GM10847 (cell line): Measurements from ENCODE around the gene DOCK3.

Experiments used
- POLR2A ChIP-seq: IDR thresholded peaks from 2 replicates; pipeline ENCODE4 v1.6.1; 2011; ENCODE audit not compliant: insufficient read length; ENCODE audit errors: extremely low read depth

DOCK3 gene, protein sequence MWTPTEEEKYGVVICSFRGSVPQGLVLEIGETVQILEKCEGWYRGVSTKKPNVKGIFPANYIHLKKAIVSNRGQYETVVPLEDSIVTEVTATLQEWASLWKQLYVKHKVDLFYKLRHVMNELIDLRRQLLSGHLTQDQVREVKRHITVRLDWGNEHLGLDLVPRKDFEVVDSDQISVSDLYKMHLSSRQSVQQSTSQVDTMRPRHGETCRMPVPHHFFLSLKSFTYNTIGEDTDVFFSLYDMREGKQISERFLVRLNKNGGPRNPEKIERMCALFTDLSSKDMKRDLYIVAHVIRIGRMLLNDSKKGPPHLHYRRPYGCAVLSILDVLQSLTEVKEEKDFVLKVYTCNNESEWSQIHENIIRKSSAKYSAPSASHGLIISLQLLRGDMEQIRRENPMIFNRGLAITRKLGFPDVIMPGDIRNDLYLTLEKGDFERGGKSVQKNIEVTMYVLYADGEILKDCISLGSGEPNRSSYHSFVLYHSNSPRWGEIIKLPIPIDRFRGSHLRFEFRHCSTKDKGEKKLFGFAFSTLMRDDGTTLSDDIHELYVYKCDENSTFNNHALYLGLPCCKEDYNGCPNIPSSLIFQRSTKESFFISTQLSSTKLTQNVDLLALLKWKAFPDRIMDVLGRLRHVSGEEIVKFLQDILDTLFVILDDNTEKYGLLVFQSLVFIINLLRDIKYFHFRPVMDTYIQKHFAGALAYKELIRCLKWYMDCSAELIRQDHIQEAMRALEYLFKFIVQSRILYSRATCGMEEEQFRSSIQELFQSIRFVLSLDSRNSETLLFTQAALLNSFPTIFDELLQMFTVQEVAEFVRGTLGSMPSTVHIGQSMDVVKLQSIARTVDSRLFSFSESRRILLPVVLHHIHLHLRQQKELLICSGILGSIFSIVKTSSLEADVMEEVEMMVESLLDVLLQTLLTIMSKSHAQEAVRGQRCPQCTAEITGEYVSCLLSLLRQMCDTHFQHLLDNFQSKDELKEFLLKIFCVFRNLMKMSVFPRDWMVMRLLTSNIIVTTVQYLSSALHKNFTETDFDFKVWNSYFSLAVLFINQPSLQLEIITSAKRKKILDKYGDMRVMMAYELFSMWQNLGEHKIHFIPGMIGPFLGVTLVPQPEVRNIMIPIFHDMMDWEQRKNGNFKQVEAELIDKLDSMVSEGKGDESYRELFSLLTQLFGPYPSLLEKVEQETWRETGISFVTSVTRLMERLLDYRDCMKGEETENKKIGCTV (N-terminal part only)

DNA sequence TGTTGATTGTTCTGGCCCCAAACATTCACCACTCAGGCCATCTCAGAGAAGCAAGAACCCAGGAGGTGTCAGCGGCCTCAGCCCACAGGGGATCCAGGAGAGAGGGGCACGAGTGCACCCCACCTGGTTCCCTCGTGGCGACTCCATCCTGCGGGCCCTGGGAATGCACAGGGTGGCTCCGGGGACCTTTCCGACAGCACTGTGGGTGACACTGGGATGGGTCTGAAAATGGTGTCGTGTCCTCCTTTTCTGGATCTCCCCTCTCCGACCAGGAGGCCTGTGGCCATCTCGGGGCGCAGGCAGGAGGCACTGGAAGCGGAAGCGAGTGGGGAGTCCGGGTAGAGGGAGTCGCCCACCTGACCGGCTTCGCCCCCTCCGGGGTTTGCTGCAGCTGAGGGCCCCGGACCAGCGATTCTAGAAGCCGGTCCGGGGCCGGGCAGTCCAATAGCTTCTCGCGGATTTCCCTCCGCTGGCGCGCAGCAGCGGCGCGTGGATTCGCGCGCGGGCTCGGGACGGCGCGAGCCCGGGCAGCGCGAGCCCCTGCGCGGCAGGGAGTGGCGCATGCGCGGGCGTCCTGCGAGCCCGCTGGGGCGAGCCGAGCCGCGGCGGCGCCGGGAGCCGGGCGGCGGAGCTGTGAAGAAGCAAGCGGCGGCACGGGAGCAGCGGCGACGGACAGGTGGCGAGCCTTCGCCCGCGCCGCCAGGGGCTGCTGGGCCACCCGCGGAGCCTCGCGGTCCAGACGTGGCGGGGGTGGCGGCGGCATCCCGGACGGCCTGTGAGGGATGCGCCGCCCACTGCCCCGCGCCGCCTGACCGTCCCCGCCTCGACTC is at the start of gene DOCK3:
Gene DOCK3, plus strand, starts transcription at position 579 of the 830 bp plus-strand sequence. CDS start 337 bp downstream, outside the sequence.
- TF ChIP-seq POLR2A = no peak

GRCh38 chr3:50625231-50626182 is 49.2 kb upstream of the DOCK3 start:
- no peak for TF ChIP-seq POLR2A

DNA sequence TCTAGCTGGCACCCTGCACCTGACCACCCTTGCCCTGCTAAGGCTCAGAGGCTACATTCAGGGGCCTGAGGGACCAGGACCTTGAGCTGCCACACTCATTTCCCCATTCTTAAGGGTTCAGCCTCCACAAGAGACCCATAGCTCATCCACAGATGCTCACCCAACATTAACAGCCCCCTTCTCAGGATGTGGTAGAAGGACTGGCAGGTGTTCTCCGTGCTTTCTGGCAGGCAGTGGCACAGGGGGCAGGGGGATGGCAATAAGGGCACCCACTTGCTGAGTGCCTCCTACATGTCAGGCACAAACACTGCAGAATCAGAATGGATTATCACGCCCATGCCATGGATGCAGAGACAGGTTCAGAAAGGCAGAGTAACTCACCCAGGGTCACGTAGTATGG is 48.3 kb upstream of the DOCK3 start:
- no peak for TF ChIP-seq POLR2A

DNA sequence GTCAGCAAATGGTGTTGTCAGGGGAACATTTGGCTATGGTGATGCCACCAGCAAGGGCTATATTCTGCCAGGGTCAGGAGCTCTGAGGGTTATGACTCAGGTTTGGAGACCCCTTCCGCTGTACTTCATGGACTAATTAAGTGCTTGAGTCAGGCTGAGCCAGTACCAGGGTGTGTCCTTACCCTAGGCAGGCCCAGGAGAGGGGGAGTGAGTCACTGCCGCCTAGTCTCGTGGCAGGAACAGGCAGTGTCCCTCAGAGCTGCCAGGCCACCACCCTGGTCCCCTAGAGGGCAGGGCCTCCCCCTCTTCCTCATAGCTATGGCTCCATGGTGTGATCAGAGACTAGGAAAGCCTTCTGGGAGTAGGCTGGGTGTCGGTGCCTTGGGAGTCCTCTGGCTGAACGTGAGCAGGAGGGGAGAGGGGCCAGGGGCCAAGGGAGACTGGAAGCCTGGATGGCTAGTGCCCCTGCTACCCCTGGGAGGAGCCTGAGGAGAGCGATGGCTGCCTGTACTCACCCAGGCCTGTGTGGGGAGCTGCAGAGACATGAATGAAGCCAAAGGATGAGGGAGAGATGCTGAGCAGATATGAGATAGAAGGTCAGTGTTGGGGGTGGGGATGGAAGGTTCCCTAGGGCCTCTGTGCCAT is 47.2 kb upstream of the DOCK3 start:
- TF ChIP-seq POLR2A = no peak

- no peak for TF ChIP-seq POLR2A
Observed at GRCh38 chr3:50628601-50629000, 46.1 kb upstream of the DOCK3 start.

- no peak for TF ChIP-seq POLR2A
Observed at GRCh38 chr3:50630394-50630793, 44.3 kb upstream of the DOCK3 start.

GRCh38 chr3:50630877-50631276 is 43.9 kb upstream of the DOCK3 start:
- TF ChIP-seq POLR2A = no peak

- TF ChIP-seq POLR2A = no peak
Observed at GRCh38 chr3:50632450-50632849, 42.3 kb upstream of the DOCK3 start.

GRCh38 chr3:50633230-50633790 is 41.4 kb upstream of the DOCK3 start:
- TF ChIP-seq POLR2A = no peak

GRCh38 chr3:50635066-50635465 is 39.7 kb upstream of the DOCK3 start:
- no peak for TF ChIP-seq POLR2A

DNA sequence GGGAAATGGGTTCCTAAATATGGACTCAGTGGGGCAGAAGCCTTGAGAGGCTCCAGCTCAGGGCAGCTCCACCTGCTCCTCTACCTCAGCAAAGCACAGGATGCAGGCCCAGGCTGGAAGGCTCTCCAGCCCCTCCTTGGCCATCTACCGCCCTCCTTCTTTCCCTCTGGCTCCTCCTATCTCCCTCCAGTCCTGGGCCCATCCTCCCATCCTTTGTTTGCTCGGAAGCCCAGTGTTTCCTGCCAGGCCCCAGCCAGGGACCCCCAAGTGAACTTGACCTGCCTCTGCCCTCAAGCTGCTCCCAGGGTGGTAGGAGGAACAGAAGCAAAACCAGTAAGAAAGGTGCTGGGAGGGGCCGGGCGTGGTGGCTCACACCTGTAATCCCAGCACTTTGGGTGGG is 37.7 kb upstream of the DOCK3 start:
- TF ChIP-seq POLR2A = no peak

DNA sequence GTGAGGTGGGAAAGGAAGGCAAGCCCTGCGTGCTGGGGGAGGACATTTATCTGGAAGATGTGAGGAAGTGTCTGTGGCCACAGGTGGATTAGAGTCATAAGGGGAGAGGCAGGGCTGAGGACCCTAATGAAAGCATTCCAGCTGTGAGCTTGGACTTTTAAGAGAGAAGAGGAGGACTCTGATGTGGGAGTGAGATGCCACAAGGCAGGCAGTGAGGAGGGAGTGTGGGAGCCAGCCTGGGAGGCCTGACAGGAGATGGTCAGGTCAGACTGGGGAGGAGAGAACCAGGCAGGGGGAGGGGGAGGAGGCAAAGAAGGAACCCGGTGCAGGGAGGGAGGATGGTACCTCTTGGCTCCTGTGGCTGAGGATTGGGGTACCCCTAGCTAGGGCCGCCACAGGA is 36.8 kb upstream of the DOCK3 start:
- no peak for TF ChIP-seq POLR2A

- no peak for TF ChIP-seq POLR2A
Observed at GRCh38 chr3:50639055-50639494, 35.7 kb upstream of the DOCK3 start.

GRCh38 chr3:50642382-50642781 is 32.3 kb upstream of the DOCK3 start:
- TF ChIP-seq POLR2A = no peak
